ENCODE data around the gene TGIF1.
"Not testable (repeated sequence)": the region's sequence is repeated elsewhere in the genome, so short reads cannot be mapped to it uniquely, and the experiment has no call there.

GRCh38 chr18:3472121-3472520 lies 22.1 kb downstream of the TGIF1 start:
- not testable (repeated sequence) for TF ChIP-seq CTCF (IDR thresholded peaks at IDR 0.05 in 4 of 5, conservative IDR thresholded peaks at IDR 0.05 in 1 of 5); POLR2A (IDR thresholded peaks at IDR 0.05)

Measured in gastrocnemius medialis (tissue), 4 donors.